NCI-H2029 (cell line): Measurements from ENCODE around the gene METTL24.
"Not testable (repeated sequence)": the region's sequence is repeated elsewhere in the genome, so short reads cannot be mapped to it uniquely, and the experiment has no call there.

ENCODE experiments used
- DNase-seq: peaks from one replicate; lab custom pipeline; 2025; lab: John Stamatoyannopoulos, UW

METTL24 gene

DNA sequence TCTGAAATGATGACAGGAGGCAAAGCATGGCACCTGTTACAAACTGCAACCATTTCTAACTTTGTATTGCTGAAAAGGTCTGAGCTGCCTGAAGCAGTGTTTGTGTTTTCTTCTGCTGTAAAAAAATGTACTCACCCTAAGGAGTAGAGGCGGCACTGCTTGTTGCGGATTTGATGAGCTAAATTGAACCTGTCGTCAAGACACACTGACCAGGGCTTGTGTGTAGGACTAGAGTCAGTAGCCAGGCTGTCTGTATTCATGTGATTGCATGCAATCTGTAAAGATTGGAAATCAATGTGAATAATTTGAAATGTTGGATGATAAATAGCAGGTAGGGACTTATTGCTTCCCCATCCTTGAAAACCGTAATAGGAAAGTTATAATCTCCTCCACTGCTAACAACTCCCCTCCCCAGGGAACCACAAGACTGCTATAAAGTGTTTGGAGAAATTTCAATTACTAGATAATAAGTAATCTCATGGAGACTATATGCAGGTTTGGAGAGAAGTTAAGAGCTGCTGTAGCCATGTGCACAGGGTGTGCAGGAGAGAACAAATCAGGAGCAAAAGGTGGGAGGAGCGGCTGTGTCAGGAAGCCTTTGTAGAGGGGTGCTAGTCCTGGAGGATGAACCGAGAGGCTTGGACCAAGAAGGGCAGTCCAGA, 42.8 kb downstream of the METTL24 start:
- DNase-seq = no peak

DNA sequence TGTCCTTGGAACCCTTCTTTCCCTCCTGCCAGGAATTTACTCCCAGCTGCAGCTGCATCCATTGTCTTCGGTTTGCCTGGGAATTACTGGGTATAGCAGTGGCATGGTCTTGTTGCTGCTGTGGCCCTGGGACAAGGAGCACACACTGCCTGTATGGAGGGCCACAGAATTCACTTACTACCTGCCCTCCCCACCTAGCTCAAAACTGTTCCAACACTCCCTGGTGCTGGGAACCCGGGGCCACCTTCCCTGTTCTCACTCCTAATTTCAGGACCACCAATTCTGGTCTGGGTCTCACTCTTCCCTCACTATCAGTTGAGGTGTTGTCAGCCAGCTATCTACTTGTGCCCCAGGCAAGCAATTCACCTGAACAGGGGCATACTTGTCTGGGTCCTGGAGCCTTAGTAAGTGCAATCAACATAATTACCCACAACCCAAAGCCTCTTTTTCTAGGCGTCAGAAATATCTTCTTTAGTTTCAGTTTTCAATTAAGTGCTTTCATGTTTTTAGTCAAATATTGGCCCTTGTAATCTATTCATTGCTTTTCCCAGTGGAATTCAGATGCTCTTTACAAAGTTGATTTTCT, 47.2 kb downstream of the METTL24 start:
- DNase-seq = no peak

DNA sequence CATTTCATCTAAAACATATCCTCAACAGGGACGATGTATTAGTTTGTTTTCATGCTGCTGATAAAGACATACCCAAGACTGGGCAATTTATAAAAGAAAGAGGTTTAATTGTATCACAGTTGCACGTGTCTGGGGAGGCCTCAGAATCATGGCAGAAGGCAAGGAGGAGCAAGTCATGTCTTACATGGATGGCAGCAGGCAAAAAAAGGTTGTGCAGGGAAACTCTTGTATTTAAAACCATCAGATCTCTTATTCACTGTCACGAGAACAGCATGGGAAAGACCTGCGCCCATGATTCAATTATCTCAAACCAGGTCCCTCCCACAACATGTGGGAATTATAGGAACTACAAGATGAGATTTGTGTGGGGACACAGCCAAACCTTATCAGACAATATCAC, 48.7 kb downstream of the METTL24 start:
- DNase-seq = not testable (repeated sequence)

DNA sequence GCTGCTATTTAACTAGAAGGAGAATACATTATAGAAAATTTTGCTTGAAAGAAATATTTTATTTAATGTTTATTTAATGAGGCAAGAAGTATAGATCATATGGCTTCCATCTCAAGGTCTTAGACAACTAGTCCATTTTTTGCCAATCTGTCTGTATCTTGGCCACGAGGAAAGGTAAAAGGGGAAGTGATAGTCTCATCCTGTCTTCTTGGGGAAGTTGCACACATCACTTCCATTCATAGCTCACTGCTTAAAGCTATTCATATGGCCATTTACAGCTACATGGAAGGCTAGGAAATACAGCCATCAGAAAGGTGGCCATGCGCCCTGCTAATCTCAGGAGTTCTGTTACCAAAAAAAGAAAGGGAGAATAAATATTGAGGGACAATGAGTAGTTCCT, 50.8 kb downstream of the METTL24 start:
- no peak for DNase-seq

DNA sequence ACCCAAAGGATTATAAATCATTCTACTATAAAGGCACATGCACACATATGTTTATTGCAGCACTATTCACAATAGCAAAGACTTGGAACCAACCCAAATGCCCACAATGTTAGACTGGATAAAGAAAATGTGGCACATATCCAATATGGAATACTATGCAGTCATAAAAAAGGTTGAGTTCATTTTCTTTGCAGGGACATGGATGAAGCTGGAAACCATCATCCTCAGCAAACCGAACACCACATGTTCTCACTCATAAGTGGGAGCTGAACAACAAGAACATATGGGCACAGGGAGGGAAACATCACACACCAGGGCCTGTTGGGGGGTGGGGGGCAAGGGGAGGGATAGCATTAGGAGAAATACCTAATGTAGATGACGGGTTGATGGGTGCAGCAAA, 52.3 kb downstream of the METTL24 start:
- not testable (repeated sequence) for DNase-seq

DNA sequence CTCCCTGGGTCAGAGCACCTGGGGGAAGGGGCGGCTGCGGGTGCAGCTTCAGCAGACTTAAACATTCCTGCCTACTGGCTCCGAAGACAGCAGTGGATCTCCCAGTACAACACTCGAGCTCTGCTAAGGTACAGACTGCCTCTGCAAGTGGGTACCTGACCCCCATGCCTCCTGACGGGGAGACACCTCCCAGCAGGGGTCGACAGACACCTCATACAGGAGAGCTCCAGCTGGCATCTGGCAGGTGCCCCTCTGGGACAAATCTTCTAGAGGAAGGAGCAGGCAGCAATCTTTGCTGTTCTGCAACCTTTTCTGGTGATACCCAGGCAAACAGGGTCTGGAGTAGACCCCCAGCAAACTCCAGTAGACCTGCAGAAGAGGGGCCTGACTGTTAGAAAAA, 54.5 kb downstream of the METTL24 start:
- not testable (repeated sequence) for DNase-seq

DNA sequence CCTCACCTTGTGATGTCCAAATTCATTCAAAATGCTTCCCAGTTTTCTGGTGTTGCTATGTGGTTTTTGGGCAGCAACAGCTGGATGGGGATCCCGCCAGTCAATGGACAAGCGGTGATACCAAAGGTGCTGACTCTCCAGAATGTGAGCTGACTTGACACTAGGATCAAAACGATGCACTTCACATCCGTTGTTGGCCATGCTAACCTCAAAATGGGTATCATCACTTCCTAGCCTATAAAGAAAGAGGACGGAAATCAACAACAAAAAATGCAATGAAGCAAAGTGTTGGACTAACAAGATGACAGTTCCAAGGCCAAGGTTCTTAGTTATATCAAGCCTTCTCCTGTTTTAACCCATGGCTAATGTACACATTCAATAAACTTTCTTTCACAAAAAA, 59.2 kb downstream of the METTL24 start:
- no peak for DNase-seq

DNA sequence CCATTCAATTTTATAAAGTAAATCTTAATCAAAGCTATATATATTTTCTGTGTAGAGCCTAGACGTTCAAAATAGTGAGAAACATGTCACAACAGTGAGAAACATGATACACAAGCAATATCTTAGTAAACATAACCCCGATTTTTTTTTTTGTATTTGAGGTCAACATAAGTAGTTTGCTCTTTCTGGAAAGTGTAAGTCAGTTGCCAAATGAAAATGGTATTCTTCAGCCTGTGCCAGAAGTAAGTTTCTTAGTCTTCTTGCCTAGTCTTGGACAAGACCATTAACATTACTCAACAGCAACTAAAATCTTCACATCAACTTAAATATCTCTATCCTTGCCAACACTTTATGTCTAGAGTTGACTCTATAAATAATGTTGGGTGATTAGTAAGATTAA, 59.7 kb downstream of the METTL24 start:
- no peak for DNase-seq

DNA sequence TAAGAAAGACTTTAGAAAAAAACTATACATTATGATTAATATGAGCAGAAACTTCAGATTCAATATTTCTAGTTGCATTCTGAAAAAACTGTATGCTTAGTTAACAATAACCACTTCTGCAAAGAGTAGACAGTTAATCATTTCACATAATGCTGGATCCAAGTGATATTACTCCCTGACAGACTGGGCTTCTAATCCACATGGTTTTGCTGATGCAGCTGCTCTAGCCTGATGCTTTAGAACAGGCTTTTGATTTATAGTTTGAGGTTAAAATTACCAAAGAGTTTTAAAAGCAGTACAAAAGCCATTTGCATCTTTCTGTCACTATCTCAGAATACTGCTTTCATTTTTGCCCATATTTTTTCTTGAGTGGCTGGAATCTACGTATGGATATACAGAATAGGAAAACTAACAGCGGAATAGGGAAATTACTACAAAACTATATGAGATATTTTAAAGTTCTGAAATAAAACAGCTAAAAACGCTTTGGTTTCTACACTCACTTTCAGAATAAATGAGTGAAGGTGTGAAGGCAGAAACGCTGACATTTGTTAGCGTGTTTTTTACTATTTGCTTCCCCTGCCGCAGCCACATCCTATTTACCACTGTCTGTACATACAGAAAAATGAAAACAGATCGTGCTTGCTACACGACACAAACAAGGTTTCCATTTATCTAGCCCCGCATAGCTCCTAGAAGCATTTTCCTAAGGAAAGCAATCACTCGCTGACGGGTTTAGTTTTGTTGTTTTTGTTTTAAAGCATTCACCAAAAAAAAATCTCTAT, 61.7 kb downstream of the METTL24 start:
- no peak for DNase-seq

DNA sequence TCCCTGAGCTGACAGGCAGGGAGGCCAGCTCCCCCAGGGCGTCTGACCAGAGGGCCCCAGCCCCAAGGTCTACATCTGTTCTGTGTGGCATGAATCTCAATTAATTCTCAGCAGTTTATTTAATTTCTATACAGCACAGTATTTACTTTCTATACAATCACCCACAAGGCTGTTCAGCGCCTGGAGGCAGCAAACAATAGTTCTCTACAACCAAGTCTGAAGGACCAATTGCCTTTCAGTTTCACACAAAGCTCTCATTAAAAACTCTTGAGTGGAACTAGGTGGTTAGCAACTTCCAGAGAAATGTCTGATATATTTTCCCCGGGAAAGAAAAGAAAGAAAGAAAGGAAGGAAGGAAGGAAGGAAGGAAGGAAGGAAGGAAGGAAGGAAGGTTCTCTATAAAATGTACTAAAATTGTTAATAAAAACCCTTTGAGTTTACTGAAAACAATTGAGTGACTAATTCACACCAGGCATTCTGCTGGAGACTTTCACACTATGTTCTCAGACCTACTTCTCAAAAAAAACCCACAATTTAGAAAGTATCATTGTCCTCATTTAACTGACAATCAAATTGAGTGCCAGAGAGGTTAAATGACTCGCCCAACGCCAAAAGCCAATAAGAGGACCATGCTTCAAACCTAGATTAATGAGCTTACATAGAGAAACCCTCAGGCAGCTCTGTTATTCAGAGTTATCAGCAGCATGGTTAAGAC, 62.5 kb downstream of the METTL24 start:
- no peak for DNase-seq

DNA sequence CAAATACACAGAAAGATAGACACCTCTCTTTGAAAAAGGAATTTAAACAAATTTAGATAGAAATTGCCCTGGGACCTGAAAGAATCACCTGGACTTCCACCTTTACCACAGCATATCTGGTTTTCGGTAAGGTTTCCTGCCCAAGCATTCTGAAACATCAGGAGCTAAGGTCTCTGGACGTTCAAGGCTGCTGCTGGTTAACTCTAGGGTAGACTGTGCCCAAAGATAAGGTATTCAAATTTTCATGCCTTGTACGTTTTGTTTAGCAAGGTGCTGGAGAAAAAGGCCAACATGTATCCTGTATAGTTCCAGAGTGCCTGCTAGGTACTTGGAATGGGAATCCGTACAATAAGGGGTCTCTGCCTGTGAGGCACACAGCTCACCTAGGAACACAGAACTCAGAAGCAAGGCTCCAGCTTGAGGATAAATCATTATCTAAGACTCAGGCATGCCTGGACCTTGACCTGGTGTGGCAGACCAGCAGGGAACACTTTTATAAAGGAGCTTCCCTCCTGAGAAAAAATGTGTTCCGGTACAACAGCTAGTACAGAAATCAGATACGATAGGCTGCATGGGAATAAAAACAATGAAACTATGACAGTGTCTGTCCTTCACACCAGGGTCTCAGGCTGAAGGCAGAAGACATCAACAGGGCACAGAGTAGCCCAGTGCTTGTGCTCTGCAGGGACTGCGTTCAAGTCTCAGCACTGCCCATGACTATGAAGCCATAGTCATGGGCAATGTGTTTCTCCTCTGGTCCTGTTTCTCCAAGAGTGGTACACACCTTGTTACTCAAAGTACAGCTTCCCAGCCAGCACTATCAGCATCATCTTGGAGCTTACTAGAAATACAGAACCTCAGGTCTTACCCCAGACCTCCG, 70.4 kb downstream of the METTL24 start:
- DNase-seq = no peak

DNA sequence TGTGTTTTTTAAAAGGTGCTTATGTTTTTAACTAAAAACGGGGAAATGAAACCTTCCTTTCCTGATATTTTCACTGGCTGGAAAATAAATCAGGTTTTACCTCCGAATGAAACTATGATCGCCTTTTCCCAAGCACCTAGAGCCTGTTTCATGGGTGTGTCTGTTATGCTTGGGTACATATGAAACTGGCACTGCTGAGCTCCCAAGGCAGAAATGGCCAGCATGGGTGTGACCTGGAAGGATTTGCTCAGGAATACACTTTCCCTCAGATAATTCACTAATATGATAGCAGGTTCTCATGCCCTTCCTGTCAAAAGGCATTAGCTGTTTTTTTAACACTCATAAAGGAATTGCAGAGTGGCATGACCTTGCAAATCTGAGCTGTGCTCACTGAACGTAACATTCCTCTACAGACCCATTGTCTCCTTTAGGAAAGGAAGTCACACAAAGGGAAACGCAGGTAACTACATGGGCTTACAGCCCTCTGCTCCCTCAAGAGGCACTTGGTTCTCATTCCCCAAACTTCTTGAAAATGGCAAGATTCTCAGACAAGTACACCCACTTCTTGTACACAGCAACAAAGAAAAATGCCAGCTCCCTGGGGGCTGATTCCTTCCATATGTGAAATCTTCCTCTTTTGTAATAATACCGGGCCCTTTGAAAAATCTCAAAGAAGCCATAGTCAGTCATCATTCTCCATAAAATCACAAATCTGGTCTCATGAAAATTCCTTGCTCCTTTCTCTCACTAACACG, 72.7 kb downstream of the METTL24 start:
- DNase-seq = no peak

DNA sequence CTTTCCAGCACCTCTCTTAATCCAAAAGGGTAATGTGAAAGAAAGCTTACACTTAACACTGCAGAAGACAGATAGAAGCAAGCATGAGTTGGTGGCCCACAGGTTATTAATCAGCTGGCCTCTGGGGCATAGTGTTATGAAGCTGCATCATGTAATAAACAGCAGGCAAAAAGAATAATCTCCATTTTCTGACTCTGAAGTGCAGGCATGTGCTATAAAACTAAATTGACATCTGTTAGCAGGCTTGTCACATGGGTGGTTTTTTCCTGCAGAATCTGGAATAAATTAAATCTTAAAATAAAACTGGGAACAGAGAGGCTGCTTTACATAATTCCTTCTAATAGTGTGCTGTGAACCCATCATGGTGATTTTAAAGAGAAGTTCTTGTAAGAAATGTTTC, 73.3 kb downstream of the METTL24 start:
- no peak for DNase-seq

DNA sequence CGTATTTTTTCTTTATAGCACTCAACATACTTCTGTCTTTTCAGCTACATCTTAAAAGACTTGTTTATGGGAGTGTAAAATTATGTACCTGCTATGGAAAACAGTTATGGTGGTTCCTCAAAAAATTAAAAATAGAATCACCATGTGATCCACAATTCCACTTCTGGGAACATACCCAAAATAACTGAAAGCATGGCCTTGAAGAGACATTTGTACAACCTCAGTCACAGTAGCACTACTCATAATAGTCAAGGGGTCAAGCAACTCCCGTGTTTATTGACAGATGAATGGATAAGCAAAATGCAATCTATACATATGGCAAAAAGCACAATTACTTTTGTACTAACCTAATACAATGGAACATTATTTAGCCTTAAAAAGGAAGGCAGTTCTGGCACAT, 74.5 kb downstream of the METTL24 start:
- DNase-seq = no peak

DNA sequence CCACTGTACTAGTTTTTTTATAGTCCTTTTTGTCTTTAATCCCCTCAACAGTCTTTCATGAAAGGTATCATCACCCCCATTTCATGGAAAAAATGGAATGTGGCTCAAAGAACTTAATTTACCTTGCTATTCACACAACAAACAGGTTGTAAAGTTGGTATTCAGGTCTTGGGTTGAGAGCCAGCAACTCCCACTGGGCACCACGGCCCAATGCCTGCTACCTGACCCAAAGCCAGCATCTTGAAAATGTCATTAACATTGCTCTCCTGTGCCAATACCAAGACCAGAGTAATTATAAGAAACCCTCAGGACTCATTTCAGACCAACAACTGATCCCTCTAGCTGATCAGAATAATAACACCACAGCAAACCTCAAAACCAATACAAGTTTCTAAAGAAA, 75.7 kb downstream of the METTL24 start:
- no peak for DNase-seq

DNA sequence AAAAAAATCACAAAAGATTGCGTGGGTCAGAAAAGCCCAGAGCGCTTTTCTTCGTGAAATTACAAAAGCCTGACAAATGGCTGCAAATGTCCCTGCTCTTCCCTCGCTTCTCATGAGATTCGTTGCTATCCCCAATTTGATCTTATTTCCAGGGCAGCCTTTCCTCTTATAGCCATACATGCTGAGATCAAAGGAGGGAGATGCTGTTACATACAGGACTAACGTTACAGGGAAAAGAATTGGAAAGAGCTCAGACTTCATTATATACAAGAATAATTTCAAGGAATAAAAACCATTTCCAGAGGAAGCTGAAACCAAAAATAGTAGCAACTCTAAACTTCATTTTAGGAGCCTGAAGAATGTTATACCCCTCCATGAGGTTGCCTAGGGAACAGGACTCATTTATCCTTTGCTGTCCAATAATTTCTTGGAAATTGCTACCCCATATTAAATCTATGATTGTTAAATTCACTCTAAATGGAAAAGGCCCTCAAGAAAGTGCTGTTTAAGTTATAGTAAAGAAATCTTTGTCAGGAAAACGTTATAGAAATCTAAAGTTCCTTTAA, 81.0 kb downstream of the METTL24 start:
- no peak for DNase-seq

DNA sequence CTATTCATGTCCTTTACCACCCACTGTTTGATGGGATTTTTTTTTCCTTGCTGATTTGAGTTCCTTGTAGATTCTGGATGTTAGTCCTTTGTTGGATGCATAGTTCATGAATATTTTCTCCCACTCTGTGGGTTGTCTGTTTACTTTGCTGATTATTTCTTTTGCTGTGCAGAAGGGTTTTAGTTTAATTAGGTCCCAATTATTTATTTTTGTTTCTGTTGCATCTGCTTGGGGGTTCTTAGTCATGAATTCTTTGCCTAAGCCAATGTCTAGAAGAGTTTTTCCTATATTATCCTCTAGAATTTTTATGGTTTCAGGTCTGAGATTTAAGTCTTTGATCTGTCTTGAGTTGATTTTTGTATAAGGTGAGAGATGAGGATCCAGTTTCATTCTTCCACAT, 85.4 kb downstream of the METTL24 start:
- DNase-seq = not testable (repeated sequence)

DNA sequence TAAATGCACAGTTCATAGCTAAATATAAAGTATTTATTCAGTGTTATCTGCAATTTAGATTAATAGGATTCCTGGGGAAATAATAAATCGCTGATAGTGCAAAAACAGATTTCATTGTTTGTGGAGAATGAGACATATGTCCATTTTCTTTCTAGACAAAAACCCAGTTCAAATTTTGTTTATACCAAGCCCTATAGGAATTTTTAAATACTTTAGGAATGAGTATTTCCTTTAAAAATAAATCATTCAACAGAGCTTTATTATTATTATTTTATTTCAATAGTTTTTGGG, 86.5 kb downstream of the METTL24 start:
- DNase-seq = no peak

DNA sequence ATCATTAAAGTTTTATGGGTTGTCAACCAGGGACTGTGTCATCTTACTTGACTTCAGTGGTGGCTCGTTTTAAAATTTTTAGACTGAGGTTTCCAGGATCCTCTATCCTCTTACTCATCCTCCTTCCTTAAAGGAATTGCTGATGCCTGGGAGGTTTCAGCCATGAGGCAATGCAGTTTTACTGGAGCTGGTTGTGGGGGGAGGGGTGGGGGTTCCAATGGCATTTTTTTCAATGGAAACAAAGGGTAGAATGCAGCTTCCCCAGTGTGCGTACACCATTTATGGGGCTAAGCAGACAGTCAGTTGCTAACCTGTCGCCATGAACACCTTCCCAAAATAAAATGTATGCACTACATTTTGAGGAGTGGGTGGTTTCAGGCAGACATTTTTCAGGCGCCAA, 88.0 kb downstream of the METTL24 start:
- DNase-seq = no peak

DNA sequence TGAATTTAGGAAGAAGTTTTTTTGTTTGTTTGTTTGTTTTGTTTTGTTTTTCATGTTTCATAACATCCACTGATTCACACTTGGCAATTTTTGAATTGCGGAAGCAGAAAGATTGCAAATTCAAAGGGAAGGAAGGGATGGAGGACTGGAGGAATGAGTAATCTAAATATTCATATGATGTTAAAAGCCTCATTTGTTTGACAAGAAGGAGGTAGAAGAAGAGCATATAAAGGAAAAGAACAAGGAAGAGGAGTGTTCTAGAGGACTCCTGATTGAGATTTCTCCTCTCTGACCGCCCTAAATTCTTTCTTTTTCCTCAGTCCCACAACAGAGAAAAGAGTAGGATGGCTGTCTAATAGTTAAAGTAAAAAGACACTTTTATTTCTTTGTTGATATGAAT, 88.5 kb downstream of the METTL24 start:
- no peak for DNase-seq

DNA sequence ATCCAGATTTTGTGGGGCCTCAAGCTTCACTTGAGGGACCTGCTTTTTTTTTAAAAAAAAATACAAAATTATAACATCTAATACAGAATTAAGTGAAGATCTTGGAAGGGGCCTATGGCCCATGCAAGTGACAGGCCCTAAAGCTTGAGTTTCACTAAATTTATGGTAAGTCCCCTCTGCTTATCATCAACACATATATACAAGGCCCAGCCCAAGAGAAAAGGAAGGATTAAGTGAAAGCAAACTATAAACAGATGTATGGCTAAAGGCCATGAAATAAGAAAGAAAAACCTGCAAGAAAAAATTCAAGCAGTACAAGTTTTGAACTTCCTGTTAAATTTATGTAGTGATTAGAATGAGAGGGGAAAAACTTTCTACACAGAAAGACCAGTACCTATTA, 91.2 kb downstream of the METTL24 start:
- no peak for DNase-seq
